A204.1 (cell line): ENCODE measurements around the gene HOMER2.
"Not testable (repeated sequence)": the region's sequence is repeated elsewhere in the genome, so short reads cannot be mapped to it uniquely, and the experiment has no call there.

ENCODE experiments used
- FAIRE-seq: peaks from 2 replicates; lab custom pipeline; 2012; peaks lifted over from hg19 to GRCh38; lab: Jason Lieb, UNC

Gene HOMER2

GRCh38 chr15:82964890-82965289 is 12.4 kb upstream of the HOMER2 start:
- no peak for FAIRE-seq

GRCh38 chr15:82963471-82964341 is 11.2 kb upstream of the HOMER2 start:
- no peak for FAIRE-seq

DNA sequence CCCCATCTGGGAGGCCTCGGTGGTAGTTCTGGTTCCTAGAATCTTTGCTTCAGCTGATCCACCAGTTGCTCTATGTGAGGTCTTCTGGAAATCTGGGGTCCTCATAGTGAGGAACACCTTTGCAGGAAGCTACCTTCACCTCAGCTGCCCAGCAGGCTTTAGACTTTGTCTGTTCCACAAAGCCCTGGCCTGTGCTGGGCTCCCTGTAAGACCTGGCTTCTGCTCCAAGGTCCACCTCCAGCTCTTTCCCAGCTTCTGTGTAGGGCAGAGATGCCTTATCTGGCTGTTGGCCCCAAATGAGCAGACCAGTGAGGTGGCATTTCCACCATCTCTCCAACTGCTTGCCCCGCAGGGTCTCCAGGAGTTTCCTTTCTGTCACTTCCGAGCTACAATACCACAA is 8.2 kb upstream of the HOMER2 start:
- no peak for FAIRE-seq

DNA sequence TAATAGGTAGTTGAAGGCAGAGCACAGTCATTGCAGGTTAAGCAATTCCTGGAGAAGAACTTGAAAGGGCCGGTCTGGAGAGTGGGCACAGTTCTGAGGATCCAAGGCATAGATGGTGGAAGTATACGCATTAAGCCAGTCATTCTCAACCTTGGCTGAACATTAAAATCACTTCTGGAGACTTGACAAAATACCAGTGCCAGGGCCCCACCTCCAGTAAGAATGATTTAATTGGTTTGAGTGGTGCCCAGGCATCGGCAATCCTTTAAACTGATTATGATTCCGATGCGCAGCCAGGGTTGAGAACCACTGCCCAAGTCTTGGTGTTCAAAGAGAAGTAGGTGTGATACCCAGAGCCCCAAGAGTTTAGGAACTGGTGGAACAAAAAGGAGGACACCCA is 6.9 kb upstream of the HOMER2 start:
- FAIRE-seq = no peak

GRCh38 chr15:82958638-82959037 is 6.1 kb upstream of the HOMER2 start:
- no peak for FAIRE-seq

DNA sequence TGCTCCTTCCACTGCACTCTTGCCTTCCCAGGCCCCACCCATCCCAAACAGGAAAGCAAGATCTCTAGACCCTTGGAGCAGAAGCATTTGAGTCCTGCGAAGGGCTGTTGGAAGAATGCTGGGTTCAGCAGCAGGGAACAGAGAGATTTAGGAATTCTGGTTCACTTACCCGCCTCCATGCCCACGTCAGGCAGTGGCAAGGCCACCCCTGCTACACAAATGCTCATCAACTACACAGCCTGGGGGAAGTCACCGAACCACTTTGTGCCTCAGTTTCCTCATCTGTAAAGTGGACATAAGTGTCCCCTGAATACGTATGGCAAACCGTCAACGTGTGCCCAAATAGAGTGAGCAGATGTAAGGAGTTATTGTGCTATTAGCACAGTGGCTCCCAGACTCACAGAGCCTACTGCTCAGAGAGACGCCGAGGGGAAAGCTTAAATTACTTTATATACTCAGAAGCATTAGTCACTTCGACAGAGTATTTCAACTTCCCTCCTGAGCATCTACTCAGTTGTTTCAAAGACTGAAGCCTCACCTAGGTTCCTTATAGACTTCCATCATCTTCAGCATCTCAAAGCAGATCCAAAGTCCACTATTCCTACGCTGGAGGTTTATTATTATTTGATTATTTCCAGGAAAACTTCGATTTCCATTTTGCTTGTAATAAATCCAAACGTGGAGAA is 905 bp downstream of the HOMER2 start:
- FAIRE-seq = no peak

- FAIRE-seq = no peak
Measured at GRCh38 chr15:82950746-82951370, 1.7 kb downstream of the HOMER2 start.

DNA sequence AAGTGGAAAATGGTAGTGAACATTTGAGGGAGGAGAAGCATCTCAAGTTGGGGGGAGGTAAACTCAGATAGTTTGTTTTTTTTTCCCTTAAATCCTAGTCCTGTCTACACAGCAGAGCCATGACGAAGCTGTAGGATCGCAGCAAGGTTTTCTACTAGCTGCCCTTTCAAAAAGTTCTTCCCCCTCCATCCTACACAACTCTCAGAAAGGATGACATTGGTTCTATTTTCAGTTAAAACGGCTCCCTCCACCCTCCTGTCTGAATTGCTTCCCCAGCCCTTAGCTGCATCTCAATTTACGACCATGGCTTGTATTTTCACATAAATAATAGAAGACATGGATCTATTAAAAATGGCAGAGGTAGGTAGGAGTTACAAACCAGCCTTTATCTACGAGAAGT is 2.2 kb downstream of the HOMER2 start:
- FAIRE-seq = no peak

DNA sequence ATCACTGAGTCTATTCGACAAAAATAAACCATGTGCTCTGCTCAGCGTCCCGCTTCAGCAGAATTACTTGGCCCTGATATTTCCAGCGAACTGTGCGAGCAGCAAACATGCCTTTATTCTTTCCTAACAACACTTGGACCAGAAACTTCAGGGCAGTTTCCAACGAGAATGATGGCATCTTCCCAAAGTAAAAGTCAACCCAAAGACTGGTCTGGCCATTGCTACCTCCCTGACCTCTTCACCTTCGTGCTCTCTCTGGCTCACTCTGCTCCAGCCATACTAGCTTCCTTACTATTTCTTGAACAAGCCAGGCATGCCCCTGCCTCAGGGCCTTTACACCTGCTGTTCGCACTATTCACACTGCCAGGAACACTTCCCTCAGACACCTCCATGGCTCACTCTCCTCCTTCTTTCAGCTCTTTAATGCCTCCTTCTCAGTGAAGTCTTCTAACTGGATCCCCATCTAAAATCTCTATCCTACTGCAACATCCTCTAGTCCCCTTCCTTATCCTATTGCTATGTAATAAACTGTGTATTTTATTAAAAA is 6.3 kb downstream of the HOMER2 start:
- no peak for FAIRE-seq

- FAIRE-seq = no peak
Measured at GRCh38 chr15:82945326-82945725, 7.2 kb downstream of the HOMER2 start.

DNA sequence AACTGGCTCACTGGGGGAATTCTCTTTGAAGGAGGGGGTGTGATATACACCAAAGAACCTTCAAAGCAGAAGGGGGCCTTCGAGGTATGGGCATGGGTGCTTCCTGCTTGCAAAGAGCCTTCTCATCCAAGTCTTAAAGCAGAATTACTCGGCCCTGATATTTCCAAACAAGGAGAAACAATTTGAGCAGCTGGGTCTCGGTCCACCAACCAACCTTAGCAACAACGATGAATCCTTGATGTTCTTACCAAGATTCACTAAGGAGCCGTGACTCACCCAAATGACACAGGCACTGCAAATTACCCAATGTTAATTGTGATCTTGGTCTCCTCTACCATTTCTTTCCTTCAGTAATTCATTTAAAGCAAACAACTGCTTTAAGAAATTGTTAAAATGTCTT is 7.7 kb downstream of the HOMER2 start:
- no peak for FAIRE-seq

- no peak for FAIRE-seq
Measured at GRCh38 chr15:82944056-82944455, 8.5 kb downstream of the HOMER2 start.

- FAIRE-seq = no peak
Measured at GRCh38 chr15:82943176-82943575, 9.3 kb downstream of the HOMER2 start.

DNA sequence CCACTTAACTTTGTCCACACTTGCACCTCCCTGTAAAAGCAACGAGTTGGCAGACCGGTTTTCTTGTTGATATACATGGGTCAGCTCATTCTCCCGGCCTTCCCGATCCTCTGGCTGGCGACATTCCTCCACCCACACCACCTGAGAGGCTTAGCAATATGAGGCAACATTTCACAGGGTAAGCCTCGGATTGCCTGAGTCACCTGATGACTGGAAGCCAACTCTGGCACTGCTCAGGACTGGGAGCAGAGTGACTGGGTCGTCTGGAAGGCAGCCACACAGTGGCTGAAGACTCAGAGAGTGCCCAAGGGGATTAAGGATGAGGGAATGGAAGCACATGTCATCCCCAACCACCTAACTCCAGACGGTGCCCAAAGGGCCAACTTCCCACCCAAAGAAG is 9.8 kb downstream of the HOMER2 start:
- FAIRE-seq = no peak

- FAIRE-seq = not testable (repeated sequence)
Measured at GRCh38 chr15:82939678-82940077, 12.8 kb downstream of the HOMER2 start.

GRCh38 chr15:82937712-82938058 is 14.8 kb downstream of the HOMER2 start:
- no peak for FAIRE-seq

GRCh38 chr15:82936966-82937711 is 15.4 kb downstream of the HOMER2 start:
- FAIRE-seq = no peak

DNA sequence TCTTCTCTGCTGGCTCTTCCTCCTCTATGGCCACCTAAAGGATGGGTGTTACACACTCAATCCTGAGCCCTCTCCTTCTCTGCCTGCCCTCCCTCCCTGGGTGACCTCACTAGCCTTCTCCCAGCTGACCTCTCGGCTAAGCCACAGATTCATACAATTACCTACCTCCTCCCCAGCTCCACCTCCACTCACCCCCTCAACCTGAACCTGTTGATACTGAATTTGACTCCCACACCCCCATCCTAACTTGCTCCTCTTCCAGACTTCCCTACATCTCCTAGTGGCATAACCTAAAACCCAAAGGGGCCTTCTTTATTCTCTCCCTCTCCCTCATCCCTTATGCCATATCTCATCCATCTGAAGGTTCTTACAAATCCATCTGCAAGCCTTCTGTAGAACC is 17.1 kb downstream of the HOMER2 start:
- FAIRE-seq = no peak

DNA sequence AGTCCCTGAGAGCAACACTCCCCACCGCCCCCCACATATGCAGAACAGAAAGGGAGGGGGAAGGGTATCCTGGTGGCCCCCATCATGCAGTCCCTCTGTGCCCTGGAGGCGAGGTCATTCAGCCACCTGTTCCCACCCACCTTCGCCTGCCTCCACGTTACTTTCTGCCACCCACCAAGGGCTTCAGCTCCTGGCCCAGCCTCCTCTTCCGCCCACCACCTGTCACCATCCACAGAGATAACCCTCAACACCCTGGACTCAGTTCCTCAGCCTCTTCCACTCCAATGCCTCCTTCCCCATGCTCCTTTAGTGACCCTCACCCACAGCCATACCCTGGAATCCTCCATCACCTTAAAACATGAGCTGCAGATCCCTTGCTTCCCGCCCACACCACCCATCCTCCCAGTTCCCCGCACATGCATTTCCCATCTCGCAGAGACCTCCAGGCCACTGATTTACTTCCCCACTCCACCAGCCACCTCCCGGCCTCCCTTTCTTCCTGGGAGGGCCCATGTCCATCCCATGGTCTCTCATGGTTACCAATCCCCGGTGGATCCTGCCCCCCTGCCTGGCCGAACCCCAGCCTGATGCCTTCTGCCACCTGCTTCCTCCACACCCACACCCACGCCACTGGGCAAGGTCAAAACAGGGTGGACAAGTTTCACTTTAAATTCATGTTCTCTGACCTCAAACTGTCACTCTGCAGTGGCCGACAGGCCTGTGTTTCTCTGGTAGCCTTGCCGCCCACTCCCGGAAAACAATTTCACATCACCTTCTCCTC is 18.2 kb downstream of the HOMER2 start:
- no peak for FAIRE-seq

- no peak for FAIRE-seq
Measured at GRCh38 chr15:82933576-82933975, 18.9 kb downstream of the HOMER2 start.

- no peak for FAIRE-seq
Measured at GRCh38 chr15:82931221-82931620, 21.3 kb downstream of the HOMER2 start.

DNA sequence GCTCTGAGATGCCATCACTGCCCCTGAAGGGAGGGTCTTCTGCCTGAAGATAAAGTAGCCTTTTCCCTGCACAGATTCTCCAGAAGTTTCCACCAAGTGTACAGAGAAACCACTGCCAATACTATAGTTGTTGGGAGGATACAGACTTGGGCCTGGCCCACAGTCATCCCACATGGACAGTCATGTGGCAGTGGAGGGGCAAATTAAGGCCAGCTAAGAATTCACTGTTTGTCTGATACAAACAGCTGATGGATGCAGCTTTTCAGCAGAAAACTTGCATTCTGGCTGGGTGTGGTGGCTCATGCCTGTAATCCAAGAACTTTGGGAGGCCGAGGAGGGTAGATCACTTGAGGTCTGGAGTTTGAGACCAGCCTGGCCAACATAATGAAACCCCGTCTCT is 22.1 kb downstream of the HOMER2 start:
- no peak for FAIRE-seq
